Testis (tissue), 3 donors: ENCODE data around the gene DDX24. TPM values are rescaled to one million over a fixed set of nuclear protein-coding genes. Genes with fewer than 3 reads are reported as not detected.

Source experiments
- DNase-seq: peaks from one replicate; pipeline ENCODE4 v3.0.0-alpha.2; 2019
- H3K27ac ChIP-seq, 2 donors: fragments of 200-600 bp; sonication (generic); one replicate each; pipeline ENCODE4 v1.5.1; 2019
- H3K27me3 ChIP-seq: fragments of 200-600 bp; sonication (generic); one replicate; pipeline ENCODE4 v1.5.1; 2019
- H3K36me3 ChIP-seq: fragments of 200-600 bp; sonication (generic); one replicate; pipeline ENCODE4 v1.5.1; 2017; ENCODE audit warnings: low read depth; ENCODE audit errors: missing control alignments
- H3K4me1 ChIP-seq: fragments of 200-600 bp; sonication (generic); one replicate; pipeline ENCODE4 v1.5.1; 2019
- H3K4me3 ChIP-seq, 2 donors: fragments of 200-600 bp; sonication (generic); one replicate each; pipeline ENCODE4 v1.5.1; 2017 to 2019
- H3K9me3 ChIP-seq: fragments of 200-600 bp; sonication (generic); one replicate; pipeline ENCODE4 v1.5.1; 2017
- POLR2A ChIP-seq: fragments of 450-650 bp; IDR thresholded peaks from one replicate; pipeline ENCODE4 v1.6.1; 2017; ENCODE audit warnings: antibody characterized with exemption, mild to moderate bottlenecking, moderate library complexity
- WGBS, 2 donors: methylation state at CpG; one replicate each; pipeline ENCODE4 v1.1.5; 2018; 5-methylcytosine and 5-hydroxymethylcytosine counted together
- intact Hi-C: fragments of 100-400 bp; cut with DNase I; formaldehyde crosslinking; loops from one replicate; pipeline ENCODE4 v1.15.1; 2023; ENCODE audit warnings: low total_unique reads
- polyA plus RNA-seq: library from polyadenylated mRNA; stranded (reverse); fragments of 350-450 nt; fragmentation: Illumina TruSeq; extraction: RNeasy Lipid Tissue Mini Kit (QIAGEN cat#74804); gene quantifications from one replicate; pipeline ENCODE4 v1.2.3, GENCODE V29; 2014; ENCODE audit warnings: low read depth, low replicate concordance; ENCODE audit not compliant: insufficient read depth
- total RNA-seq, 2 donors: library from RNA; depleted of rRNA; stranded (reverse); fragments of >200 nt; gene quantifications; one replicate each; pipeline ENCODE4 v1.2.3, GENCODE V29; 2016
- TF ChIP-seq, protein P1 (sequence below), 3 experiments: fragments of 450-650 bp in 2 of 3; fragments of 200-600 bp in 1 of 3; sonication (generic) in 1 of 3; IDR thresholded peaks; one replicate each; pipeline ENCODE4 v1.5.1; 2016 to 2019; ENCODE audit warnings: antibody characterized with exemption in 3 of 3, mild to moderate bottlenecking in 2 of 3, moderate library complexity in 1 of 3

DDX24 gene
- total and polyA plus RNA-seq, 3 donors from 2014 or later, result 378 to 485 (median 431) TPM

DNA sequence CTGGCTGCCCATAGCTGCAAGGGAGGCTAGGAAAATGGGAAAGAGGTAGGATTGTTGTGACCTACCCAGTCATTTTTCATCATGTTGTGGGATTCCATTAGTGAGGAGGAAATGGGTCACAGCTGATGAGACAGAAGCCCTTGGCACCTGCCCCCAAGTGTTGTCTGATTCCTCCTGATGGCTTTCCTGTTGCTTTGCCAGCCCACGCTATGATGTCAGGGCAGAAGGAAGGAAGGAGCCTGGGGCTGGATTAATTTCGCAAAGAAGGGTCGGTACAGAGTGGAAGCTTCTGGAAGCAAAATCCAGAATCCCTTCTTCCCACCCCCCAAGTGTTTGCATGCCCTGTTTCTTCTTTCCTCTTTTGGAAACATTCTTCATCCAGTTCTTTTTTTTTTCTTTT is 46.1 kb downstream of the DDX24 start:
- no peaks in the 10 kb centered on the region for H3K9me3 ChIP-seq
- no peaks in the 10 kb centered on the region for H3K36me3 ChIP-seq
- TF ChIP-seq, protein P1, sequence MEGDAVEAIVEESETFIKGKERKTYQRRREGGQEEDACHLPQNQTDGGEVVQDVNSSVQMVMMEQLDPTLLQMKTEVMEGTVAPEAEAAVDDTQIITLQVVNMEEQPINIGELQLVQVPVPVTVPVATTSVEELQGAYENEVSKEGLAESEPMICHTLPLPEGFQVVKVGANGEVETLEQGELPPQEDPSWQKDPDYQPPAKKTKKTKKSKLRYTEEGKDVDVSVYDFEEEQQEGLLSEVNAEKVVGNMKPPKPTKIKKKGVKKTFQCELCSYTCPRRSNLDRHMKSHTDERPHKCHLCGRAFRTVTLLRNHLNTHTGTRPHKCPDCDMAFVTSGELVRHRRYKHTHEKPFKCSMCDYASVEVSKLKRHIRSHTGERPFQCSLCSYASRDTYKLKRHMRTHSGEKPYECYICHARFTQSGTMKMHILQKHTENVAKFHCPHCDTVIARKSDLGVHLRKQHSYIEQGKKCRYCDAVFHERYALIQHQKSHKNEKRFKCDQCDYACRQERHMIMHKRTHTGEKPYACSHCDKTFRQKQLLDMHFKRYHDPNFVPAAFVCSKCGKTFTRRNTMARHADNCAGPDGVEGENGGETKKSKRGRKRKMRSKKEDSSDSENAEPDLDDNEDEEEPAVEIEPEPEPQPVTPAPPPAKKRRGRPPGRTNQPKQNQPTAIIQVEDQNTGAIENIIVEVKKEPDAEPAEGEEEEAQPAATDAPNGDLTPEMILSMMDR (IDR thresholded peaks at IDR 0.05), result no peak
- no peak for TF ChIP-seq POLR2A
- H3K4me1 ChIP-seq, result no peaks in the 10 kb centered on the region
- no peak overlapping the region for H3K27ac ChIP-seq
- no peaks in the 10 kb centered on the region for H3K27me3 ChIP-seq
- DNase-seq, result no peak
- intact Hi-C loops, result no loop called here
- no peak overlapping the region for H3K4me3 ChIP-seq
- WGBS, 2 donors, result 88 to 93% methylated on average over 3 of the region's 3 CpGs

DNA sequence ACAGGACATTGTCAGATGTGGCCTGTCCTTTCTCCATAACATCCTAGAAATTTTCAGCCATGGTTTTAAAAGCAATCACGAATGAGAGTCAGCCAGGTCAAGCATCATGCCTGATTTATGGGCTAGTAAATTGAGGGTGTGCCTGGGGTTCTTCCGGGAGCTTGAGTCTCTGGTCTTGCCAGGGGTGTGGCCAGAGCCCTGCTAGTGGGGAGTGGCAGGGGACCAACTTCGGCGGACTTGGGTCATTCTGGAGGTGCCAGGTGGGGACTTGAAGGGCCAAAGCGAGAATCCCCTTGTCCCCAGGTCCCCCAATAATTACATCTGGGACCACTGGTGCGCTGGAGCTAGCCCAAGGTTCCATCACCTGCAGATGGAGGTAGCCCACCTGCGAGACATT is 49.1 kb downstream of the DDX24 start:
- intact Hi-C loops, result no loop called here
- H3K9me3 ChIP-seq, result no peaks in the 10 kb centered on the region
- DNase-seq, result no peak
- no peak overlapping the region for H3K27ac ChIP-seq
- H3K36me3 ChIP-seq, result no peaks in the 10 kb centered on the region
- H3K27me3 ChIP-seq, result no peaks in the 10 kb centered on the region
- WGBS, 2 donors, result 84 to 89% methylated on average over 4 to 7 of the region's 7 CpGs
- no peaks in the 10 kb centered on the region for H3K4me1 ChIP-seq
- no peak for TF ChIP-seq POLR2A
- TF ChIP-seq, protein P1 (IDR thresholded peaks at IDR 0.05), result no peak
- no peak overlapping the region for H3K4me3 ChIP-seq

DNA sequence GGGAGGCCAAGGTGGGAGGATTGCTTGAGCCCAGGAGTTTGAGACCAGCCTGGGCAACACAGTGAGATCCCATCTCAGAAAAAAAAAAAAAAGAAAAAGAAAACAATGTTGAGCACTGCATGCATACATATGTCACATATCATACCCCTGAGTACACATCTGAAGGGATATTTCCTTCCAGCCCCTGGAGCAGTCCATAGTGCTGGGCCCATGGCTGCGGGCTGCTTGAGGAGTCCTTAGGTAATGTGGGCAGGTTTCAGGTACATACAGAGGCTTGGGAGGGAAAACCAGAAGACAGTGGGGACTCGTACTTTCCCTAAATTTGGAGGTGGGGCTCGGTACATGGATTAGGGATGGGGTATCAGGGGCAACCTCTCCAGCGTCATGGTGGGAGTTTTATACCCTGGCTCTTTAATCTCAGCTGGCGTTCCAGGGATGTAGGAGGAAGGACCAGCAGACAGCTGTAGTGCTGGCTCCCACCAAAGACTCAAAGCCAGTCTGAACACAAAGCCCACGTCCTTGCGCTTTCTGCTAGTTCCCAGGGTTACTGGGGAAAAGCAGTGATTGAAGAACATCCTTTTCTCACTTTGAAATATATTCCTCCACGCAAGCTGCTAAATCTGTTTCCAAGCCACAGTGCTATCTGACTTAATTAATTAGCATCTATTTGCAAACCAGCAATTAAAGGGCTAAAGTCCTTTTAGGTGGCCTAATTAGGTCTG is 49.7 kb downstream of the DDX24 start:
- WGBS, 2 donors, result 87 to 92% methylated on average over 8 of the region's 8 CpGs
- intact Hi-C loops, result no loop called here
- no peak overlapping the region for H3K27ac ChIP-seq
- no peak for DNase-seq
- H3K4me1 ChIP-seq, result no peaks in the 10 kb centered on the region
- TF ChIP-seq, protein P1 (IDR thresholded peaks at IDR 0.05), result no peak
- no peak for TF ChIP-seq POLR2A
- H3K27me3 ChIP-seq, result no peaks in the 10 kb centered on the region
- H3K36me3 ChIP-seq, result no peaks in the 10 kb centered on the region
- H3K9me3 ChIP-seq, result no peaks in the 10 kb centered on the region
- no peak overlapping the region for H3K4me3 ChIP-seq

DNA sequence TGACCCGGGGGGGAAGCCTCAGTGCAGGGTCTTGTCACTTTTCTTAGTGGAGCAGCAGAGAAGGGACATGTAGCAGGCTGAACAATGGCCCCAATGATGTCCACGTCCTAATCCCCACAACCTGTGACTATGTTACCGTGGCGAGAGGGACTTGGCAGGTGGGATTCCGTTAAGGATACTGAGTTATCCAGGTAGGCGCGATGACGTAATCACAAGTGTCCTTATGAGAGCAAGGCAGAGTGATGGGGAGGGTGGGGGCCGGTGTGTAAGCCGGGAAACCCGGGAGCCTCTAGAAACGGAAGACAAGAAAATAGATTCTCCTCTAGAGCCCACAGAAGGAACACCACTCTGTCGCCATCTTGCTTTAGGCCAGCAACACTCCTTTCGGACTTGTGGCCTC is 50.4 kb downstream of the DDX24 start:
- 91 to 93% methylated on average over 14 of the region's 14 CpGs for WGBS, 2 donors
- Histone ChIP-seq H3K4me1 (no peaks in the 10 kb centered on the region), H3K4me3 (no peak overlapping the region), H3K27me3 (no peaks in the 10 kb centered on the region), H3K9me3 (no peaks in the 10 kb centered on the region), H3K36me3 (no peaks in the 10 kb centered on the region), H3K27ac (no peak overlapping the region)
- TF ChIP-seq, protein P1 (IDR thresholded peaks at IDR 0.05), result no peak
- no peak for TF ChIP-seq POLR2A
- intact Hi-C loops, result no loop called here
- DNase-seq, result no peak

DNA sequence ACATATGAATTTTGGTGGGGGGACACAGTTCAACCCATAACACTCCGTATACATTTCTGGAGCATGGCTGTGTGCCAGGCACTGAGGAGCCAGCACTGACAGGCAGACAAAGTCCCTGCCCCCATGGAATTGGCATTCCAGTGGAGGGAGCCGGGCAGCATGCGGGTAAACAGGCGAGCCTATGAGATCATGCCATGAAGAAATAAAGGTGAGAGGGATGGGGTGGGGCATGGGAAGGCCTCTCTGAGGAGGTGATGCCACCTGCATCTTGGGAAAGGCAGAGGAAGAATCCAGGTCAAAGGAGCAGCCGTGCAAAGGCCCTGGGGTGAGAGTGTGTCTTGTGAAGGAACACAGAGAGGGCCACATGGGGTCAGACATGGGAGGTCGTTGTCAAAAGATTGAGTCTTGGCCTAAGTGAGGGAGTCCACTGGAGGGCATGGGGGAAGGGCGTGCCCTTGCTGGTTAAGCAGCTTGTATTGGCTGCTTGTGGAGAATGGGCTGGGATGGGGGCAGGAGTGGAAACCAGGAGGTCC is 51.3 kb downstream of the DDX24 start:
- TF ChIP-seq, protein P1 (IDR thresholded peaks at IDR 0.05), result no peak
- TF ChIP-seq POLR2A, result no peak

More for the DNA sequence above, 51.3 kb downstream of the DDX24 start:
- Histone ChIP-seq H3K27me3 (no peaks in the 10 kb centered on the region), H3K9me3 (no peaks in the 10 kb centered on the region), H3K4me3 (no peak overlapping the region), H3K27ac (no peak overlapping the region), H3K4me1 (no peaks in the 10 kb centered on the region), H3K36me3 (no peaks in the 10 kb centered on the region)
- WGBS, 2 donors, result 90 to 95% methylated on average over 7 of the region's 7 CpGs
- intact Hi-C loops, result no loop called here
- no peak for DNase-seq
